GM12892 (cell line): ENCODE data around the gene TLR5.

Source experiments
- POLR2A ChIP-seq: IDR thresholded peaks from 2 replicates; pipeline ENCODE4 v1.6.1; 2011; ENCODE audit warnings: low read depth, low read length, control low read depth
- POLR2AphosphoS5 ChIP-seq: IDR thresholded peaks from 2 replicates; pipeline ENCODE4 v1.6.1; 2011; ENCODE audit warnings: low read depth, low read length, control low read depth

DNA sequence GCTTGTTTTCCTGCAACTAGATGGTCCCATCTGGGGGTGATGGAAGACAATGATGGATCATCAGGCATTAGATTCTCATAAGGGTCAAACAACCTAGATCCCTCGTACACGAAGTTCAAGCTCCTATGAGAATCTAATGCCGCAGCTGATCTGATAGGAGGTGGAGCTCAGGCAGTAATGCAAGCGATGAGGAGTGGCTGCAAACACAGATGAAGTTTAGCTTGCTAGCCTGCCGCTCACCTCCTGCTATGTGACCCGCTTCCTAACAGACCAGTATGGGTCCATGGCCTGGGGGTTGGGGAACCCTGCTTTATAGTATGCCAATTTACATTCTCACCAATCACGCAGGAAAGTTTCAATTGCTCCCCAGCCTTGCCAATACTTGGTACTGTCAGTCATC lies 37.5 kb downstream of the TLR5 start:
- TF ChIP-seq POLR2A (no peak), POLR2AphosphoS5 (no peak)
